ENCODE data around the gene KRT73. TPM values are rescaled to one million over a fixed set of nuclear protein-coding genes. Genes with fewer than 3 reads are reported as not detected.

The KRT73 gene
- total and polyA plus RNA-seq, 9 of the 15 experiments (the other 6 are each of a cell fraction or from before 2014, with no cell fraction given) = 0.09 to 0.18 (median 0.13) TPM; not detected in 5

- TF ChIP-seq KDM1A (IDR thresholded peaks at IDR 0.05) (peak in 1 of 2 experiments; percentile 23; a peak in 1 of 4 replicates), GATAD2A (IDR thresholded peaks at IDR 0.05) (no peak), BCOR (IDR thresholded peaks at IDR 0.05) (peak; percentile 75), ZNF239 (CRISPR knock-in tag; IDR thresholded peaks at IDR 0.05) (0 out of 2 replicates have a peak, but pooled peaks have one; percentile 18), RBM25 (IDR thresholded peaks at IDR 0.05; ENCODE audit: low read depth, low read length, severe bottlenecking) (peak; percentile 84), CBX3 (IDR thresholded peaks at IDR 0.05; ENCODE audit: borderline replicate concordance in 1 of 2, low read length in 2 of 2) (no peak), CXXC5 (CRISPR knock-in tag; IDR thresholded peaks at IDR 0.05) (no peak), ZNF197 (CRISPR knock-in tag; IDR thresholded peaks at IDR 0.05; ENCODE audit: low read depth) (no peak), CTCF (IDR thresholded peaks at IDR 0.05 in 2 of 3, conservative IDR thresholded peaks at IDR 0.05 in 1 of 3; ENCODE audit: insufficient read depth in 2 of 3, low read depth in 1 of 3, low read length in 3 of 3) (peak in 1 of 3 experiments; percentile 11; a peak in 1 of 6 replicates), ZNF143 (CRISPR knock-in tag; IDR thresholded peaks at IDR 0.05) (no peak), PTTG1 (tag; IDR thresholded peaks at IDR 0.05; ENCODE audit: low read depth) (0 out of 2 replicates have a peak, but pooled peaks have one; percentile 42), SMARCE1 (IDR thresholded peaks at IDR 0.05) (no peak), ARID4B (CRISPR knock-in tag; IDR thresholded peaks at IDR 0.05) (no peak), ZNF134 (CRISPR knock-in tag; conservative IDR thresholded peaks at IDR 0.05) (0 out of 2 replicates have a peak, but pooled peaks have one; percentile 20), IRF1 (CRISPR knock-in tag; IDR thresholded peaks at IDR 0.05; ENCODE audit: borderline replicate concordance) (no peak), MEF2D (tag; conservative IDR thresholded peaks at IDR 0.05; ENCODE audit: low read depth) (no peak), ZBTB17 (CRISPR knock-in tag; IDR thresholded peaks at IDR 0.05) (0 out of 2 replicates have a peak, but pooled peaks have one; percentile 59), PCBP1 (IDR thresholded peaks at IDR 0.05; ENCODE audit: low read depth, low read length, poor library complexity, severe bottlenecking) (no peak)
- TF ChIP-seq, protein P1, sequence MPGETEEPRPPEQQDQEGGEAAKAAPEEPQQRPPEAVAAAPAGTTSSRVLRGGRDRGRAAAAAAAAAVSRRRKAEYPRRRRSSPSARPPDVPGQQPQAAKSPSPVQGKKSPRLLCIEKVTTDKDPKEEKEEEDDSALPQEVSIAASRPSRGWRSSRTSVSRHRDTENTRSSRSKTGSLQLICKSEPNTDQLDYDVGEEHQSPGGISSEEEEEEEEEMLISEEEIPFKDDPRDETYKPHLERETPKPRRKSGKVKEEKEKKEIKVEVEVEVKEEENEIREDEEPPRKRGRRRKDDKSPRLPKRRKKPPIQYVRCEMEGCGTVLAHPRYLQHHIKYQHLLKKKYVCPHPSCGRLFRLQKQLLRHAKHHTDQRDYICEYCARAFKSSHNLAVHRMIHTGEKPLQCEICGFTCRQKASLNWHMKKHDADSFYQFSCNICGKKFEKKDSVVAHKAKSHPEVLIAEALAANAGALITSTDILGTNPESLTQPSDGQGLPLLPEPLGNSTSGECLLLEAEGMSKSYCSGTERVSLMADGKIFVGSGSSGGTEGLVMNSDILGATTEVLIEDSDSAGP (CRISPR knock-in tag; IDR thresholded peaks at IDR 0.05) = no peak
- TF ChIP-seq, protein P2, sequence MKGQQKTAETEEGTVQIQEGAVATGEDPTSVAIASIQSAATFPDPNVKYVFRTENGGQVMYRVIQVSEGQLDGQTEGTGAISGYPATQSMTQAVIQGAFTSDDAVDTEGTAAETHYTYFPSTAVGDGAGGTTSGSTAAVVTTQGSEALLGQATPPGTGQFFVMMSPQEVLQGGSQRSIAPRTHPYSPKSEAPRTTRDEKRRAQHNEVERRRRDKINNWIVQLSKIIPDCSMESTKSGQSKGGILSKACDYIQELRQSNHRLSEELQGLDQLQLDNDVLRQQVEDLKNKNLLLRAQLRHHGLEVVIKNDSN (CRISPR knock-in tag; IDR thresholded peaks at IDR 0.05) = no peak
Observed at GRCh38 chr12:52663420-52663819, 45.1 kb upstream of the KRT73 start (continued).
